ENCODE measurements around the gene TNFAIP6. TPM values are rescaled to one million over a fixed set of nuclear protein-coding genes. Genes with fewer than 3 reads are reported as not detected.

TNFAIP6 gene
- total RNA-seq, 2 experiments from 2014 or later = not detected

GRCh38 chr2:151344906-151345305 is 12.5 kb upstream of the TNFAIP6 start:
- Mint-ChIP-seq H3K36me3 (no peaks in the 10 kb centered on the region), H3K4me1 (no peaks in the 10 kb centered on the region), H3K27ac (no peak overlapping the region), H3K9me3 (peaks cover 11% of the 10 kb centered on the region), H3K27me3 (peaks cover 2% of the 10 kb centered on the region), H3K4me3 (no peak overlapping the region)
- DNase-seq (no peak), ATAC-seq (ENCODE audit: low read depth) (no peak)
- POLR2A ChIA-PET = no interaction called here

DNA sequence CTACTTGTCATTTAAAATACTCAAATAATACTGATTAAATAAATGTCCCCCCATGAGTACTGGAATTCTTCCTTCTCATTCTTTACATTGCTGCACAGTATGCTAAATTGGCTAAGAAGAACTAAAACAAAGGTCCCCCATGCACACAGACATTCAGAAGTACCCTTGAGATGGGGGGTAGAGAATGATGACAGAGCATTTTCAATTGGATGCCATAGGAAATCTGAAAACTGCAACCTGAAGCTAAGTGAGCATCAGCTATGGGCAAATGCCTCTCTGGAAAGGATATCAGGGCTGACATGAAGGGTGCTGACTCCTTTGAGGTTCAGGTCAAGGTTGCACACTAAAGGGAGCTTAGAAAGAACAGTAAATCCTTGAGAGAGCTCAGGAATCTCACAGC is 10.1 kb upstream of the TNFAIP6 start:
- Mint-ChIP-seq H3K27me3 (peaks cover 2% of the 10 kb centered on the region), H3K27ac (no peak overlapping the region), H3K4me1 (no peaks in the 10 kb centered on the region), H3K9me3 (peaks cover 3% of the 10 kb centered on the region), H3K4me3 (no peak overlapping the region), H3K36me3 (no peaks in the 10 kb centered on the region)
- no peak for ATAC-seq (ENCODE audit: low read depth)
- DNase-seq = no peak
- POLR2A ChIA-PET = no interaction called here

DNA sequence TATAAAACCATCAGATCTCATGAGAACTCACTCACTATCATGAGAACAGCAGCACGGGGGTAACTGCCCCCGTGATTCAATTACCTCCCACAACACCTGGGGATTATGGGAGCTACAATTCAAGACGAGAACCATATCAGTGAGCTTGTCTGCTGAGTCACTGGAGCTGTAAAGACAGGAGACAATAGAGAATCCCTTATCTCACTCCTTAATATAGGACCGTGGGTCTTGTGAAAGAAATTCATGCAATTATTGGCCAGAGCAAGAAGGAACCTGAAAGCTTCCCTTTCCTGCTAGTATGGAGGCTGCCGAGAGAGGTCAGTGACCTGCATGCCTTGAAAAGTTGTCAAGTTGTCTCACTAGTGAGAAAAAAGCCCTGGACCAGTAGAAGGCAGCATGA is 9.5 kb upstream of the TNFAIP6 start:
- H3K27ac Mint-ChIP-seq = no peak overlapping the region
- no peak overlapping the region for H3K4me3 Mint-ChIP-seq
- peaks cover 3% of the 10 kb centered on the region for H3K9me3 Mint-ChIP-seq
- H3K4me1 Mint-ChIP-seq = no peaks in the 10 kb centered on the region
- ATAC-seq (ENCODE audit: low read depth) (no peak), DNase-seq (no peak)
- H3K36me3 Mint-ChIP-seq = no peaks in the 10 kb centered on the region
- H3K27me3 Mint-ChIP-seq = peaks cover 2% of the 10 kb centered on the region
- POLR2A ChIA-PET = no interaction called here

DNA sequence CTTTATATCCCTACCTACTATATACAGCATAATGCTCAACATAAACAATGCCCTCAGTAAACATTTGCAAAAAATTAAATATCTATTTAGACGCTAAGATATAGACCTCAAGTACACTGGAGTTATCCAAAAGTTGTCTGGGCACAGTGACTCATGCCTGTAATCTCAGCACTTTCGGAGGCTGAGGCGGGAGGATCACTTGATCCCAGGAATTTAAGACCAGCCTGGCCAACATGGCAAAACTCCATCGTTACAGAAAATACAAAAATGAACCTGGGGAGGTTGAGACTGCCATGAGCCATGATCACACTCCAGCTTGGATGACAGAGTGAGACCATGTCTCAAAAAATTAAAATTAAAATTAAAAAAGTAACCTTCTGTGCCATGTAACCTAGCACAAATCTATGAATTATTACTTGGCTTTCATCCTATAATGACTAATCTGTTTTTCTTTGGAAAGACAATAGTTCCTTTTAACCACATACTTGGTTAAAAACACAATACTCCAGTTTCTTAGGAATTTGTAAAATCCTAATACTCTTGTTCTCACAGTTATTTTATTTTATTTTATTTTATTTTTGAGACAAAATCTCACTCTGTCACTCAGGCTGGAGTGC is 6.7 kb upstream of the TNFAIP6 start:
- DNase-seq = no peak
- ATAC-seq (ENCODE audit: low read depth) = no peak
- Mint-ChIP-seq H3K36me3 (no peaks in the 10 kb centered on the region), H3K4me3 (no peak overlapping the region), H3K9me3 (no peaks in the 10 kb centered on the region), H3K27me3 (peaks cover 2% of the 10 kb centered on the region), H3K27ac (no peak overlapping the region), H3K4me1 (no peaks in the 10 kb centered on the region)
- POLR2A ChIA-PET = no interaction called here

DNA sequence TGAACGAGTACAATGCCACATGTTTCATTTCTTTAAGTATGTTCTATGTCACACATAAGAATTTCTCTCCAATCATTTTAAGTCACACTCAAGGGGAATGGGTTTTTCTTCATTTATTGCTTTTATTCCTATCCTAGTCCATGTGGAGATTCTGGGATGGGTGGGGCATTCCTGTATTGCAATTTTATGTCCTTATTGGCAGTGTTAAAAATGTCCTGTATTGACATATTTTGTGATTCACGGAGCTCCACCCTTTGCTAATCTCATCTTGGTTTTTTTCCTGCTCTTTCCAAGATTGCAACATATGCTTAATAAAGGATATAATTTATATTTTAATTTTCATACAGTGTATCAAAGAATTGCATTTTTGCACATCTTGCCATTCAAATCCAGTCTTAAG is 3.4 kb upstream of the TNFAIP6 start:
- ATAC-seq (ENCODE audit: low read depth) (no peak), DNase-seq (no peak)
- no peaks in the 10 kb centered on the region for H3K4me1 Mint-ChIP-seq
- no peak overlapping the region for H3K27ac Mint-ChIP-seq
- no peaks in the 10 kb centered on the region for H3K36me3 Mint-ChIP-seq
- H3K4me3 Mint-ChIP-seq = no peak overlapping the region
- POLR2A ChIA-PET = no interaction called here
- H3K27me3 Mint-ChIP-seq = peaks cover 17% of the 10 kb centered on the region
- H3K9me3 Mint-ChIP-seq = no peaks in the 10 kb centered on the region

- DNase-seq = no peak
- Mint-ChIP-seq H3K27me3 (peaks cover 17% of the 10 kb centered on the region), H3K27ac (no peak overlapping the region), H3K4me1 (no peaks in the 10 kb centered on the region), H3K36me3 (no peaks in the 10 kb centered on the region), H3K4me3 (no peak overlapping the region), H3K9me3 (no peaks in the 10 kb centered on the region)
- no peak for ATAC-seq (ENCODE audit: low read depth)
- POLR2A ChIA-PET = no interaction called here
Observed at GRCh38 chr2:151354807-151355206, 2.6 kb upstream of the TNFAIP6 start.

- peaks cover 17% of the 10 kb centered on the region for H3K27me3 Mint-ChIP-seq
- POLR2A ChIA-PET = no interaction called here
- no peaks in the 10 kb centered on the region for H3K9me3 Mint-ChIP-seq
- ATAC-seq (ENCODE audit: low read depth) (no peak), DNase-seq (no peak)
- no peak overlapping the region for H3K4me3 Mint-ChIP-seq
- no peak overlapping the region for H3K27ac Mint-ChIP-seq
- H3K36me3 Mint-ChIP-seq = no peaks in the 10 kb centered on the region
- H3K4me1 Mint-ChIP-seq = no peaks in the 10 kb centered on the region
Observed at GRCh38 chr2:151358166-151358970, 976 bp downstream of the TNFAIP6 start.

GRCh38 chr2:151359768-151360461 is 2.5 kb downstream of the TNFAIP6 start:
- Mint-ChIP-seq H3K27me3 (peaks cover 17% of the 10 kb centered on the region), H3K4me1 (no peaks in the 10 kb centered on the region), H3K9me3 (no peaks in the 10 kb centered on the region), H3K27ac (no peak overlapping the region), H3K4me3 (no peak overlapping the region), H3K36me3 (no peaks in the 10 kb centered on the region)
- POLR2A ChIA-PET = no interaction called here
- DNase-seq (no peak), ATAC-seq (ENCODE audit: low read depth) (no peak)

GRCh38 chr2:151361674-151362370 is 4.4 kb downstream of the TNFAIP6 start:
- Mint-ChIP-seq H3K4me3 (no peak overlapping the region), H3K27me3 (peaks cover 17% of the 10 kb centered on the region), H3K4me1 (no peaks in the 10 kb centered on the region), H3K27ac (no peak overlapping the region), H3K9me3 (no peaks in the 10 kb centered on the region), H3K36me3 (no peaks in the 10 kb centered on the region)
- POLR2A ChIA-PET = no interaction called here
- no peak for DNase-seq
- no peak for ATAC-seq (ENCODE audit: low read depth)

- Mint-ChIP-seq H3K4me3 (no peak overlapping the region), H3K27ac (no peak overlapping the region), H3K4me1 (no peaks in the 10 kb centered on the region), H3K9me3 (no peaks in the 10 kb centered on the region), H3K36me3 (no peaks in the 10 kb centered on the region), H3K27me3 (peaks cover 6% of the 10 kb centered on the region)
- DNase-seq (no peak), ATAC-seq (ENCODE audit: low read depth) (no peak)
- POLR2A ChIA-PET = no interaction called here
Observed at GRCh38 chr2:151363709-151364108, 6.3 kb downstream of the TNFAIP6 start.

DNA sequence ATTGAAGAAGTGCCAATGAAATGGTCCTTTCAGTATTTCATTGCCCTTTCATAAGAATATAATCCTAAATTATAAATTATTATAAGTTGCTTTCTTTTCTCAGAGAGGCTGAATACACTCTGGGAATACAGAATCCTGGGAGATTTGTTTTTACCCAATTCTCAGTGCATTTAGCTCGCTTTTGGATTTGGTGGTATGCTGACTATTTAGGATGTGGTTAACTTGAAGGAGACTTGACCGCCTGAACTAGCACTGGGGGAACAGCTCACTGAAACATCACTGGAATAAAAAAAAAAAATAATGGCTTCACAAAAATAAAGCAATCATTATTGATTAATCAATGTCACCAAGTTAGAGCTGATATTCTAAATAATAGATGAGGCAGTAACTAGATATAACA is 10.2 kb downstream of the TNFAIP6 start:
- no peak overlapping the region for H3K4me3 Mint-ChIP-seq
- ATAC-seq (ENCODE audit: low read depth) = no peak

DNA sequence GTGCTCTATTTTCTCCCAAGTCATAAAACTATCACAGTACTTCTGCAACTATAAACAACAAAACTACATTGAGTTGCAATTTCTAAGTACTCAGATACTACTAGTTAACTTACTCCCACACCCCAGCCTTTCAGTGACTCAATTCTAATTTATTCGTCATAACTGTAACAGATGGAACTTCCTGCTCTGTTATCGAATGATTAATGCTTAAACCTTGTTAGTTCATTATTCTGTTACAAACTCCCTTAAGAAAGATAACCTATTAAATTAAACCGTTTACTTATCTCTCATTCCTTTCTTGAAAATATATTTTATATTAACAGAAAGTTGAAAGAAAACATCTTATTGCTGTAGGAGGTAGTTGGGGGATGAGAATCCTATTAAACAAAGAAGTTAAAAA is 17.0 kb downstream of the TNFAIP6 start:
- H3K4me3 Mint-ChIP-seq = no peak overlapping the region
- peaks cover 5% of the 10 kb centered on the region for H3K4me1 Mint-ChIP-seq
- POLR2A ChIA-PET = no interaction called here
- H3K36me3 Mint-ChIP-seq = no peaks in the 10 kb centered on the region
- ATAC-seq (ENCODE audit: low read depth) (no peak), DNase-seq (no peak)
- H3K27me3 Mint-ChIP-seq = peaks cover 8% of the 10 kb centered on the region
- no peaks in the 10 kb centered on the region for H3K9me3 Mint-ChIP-seq
- H3K27ac Mint-ChIP-seq = no peak overlapping the region

More for the DNA sequence above, 10.2 kb downstream of the TNFAIP6 start:
- no peaks in the 10 kb centered on the region for H3K36me3 Mint-ChIP-seq
- DNase-seq = no peak
- POLR2A ChIA-PET = no interaction called here
- H3K27me3 Mint-ChIP-seq = peaks cover 10% of the 10 kb centered on the region
- H3K9me3 Mint-ChIP-seq = no peaks in the 10 kb centered on the region
- H3K4me1 Mint-ChIP-seq = no peaks in the 10 kb centered on the region
- H3K27ac Mint-ChIP-seq = no peak overlapping the region

GRCh38 chr2:151379169-151379568 is 21.8 kb downstream of the TNFAIP6 start:
- Mint-ChIP-seq H3K27ac (no peak overlapping the region), H3K4me1 (peaks cover 8% of the 10 kb centered on the region), H3K27me3 (peaks cover 4% of the 10 kb centered on the region), H3K9me3 (no peaks in the 10 kb centered on the region), H3K36me3 (no peaks in the 10 kb centered on the region), H3K4me3 (no peak overlapping the region)
- DNase-seq (no peak), ATAC-seq (ENCODE audit: low read depth) (no peak)
- POLR2A ChIA-PET = no interaction called here

Measured in activated naive CD8-positive, alpha-beta T cell treated with anti-CD3 and anti-CD28 coated beads, Interleukin-2, amount 10 ng/mL, durations not matched to agents 7 days and 5 days (primary cell).